Measurements from ENCODE around the gene BEST3.
"Not testable (repeated sequence)": the region's sequence is repeated elsewhere in the genome, so short reads cannot be mapped to it uniquely, and the experiment has no call there.

BEST3 gene

GRCh38 chr12:69613351-69613750 is 85.8 kb downstream of the BEST3 start:
- no peaks in the 10 kb centered on the region for H3K27me3 ChIP-seq (ENCODE audit: insufficient read depth, low read length)
- H3K27ac ChIP-seq (ENCODE audit: low read length) = no peak overlapping the region
- H3K9me3 ChIP-seq (ENCODE audit: insufficient read depth, low read depth, low read length) = no peaks in the 10 kb centered on the region
- no peak overlapping the region for H3K4me3 ChIP-seq (ENCODE audit: low read length)
- H3K4me1 ChIP-seq (ENCODE audit: insufficient read depth, low read length) = no peaks in the 10 kb centered on the region
- no peak overlapping the region for H3K9ac ChIP-seq (ENCODE audit: low read depth, low read length)
- no peaks in the 10 kb centered on the region for H3K36me3 ChIP-seq (ENCODE audit: insufficient read depth, low read depth, low read length)

GRCh38 chr12:69610729-69611128 is 88.4 kb downstream of the BEST3 start, which contains the start of gene LRRC10:
LRRC10 (minus strand) TSS chr12:69610907; CDS start chr12:69610838, 69 bp downstream.
- Histone ChIP-seq H3K27me3 (ENCODE audit: insufficient read depth, low read length) (no peaks in the 10 kb centered on the region), H3K27ac (ENCODE audit: low read length) (no peak within 1 kb of the TSS), H3K9ac (ENCODE audit: low read depth, low read length) (no peak within 1 kb of the TSS), H3K9me3 (ENCODE audit: insufficient read depth, low read depth, low read length) (no peaks in the 10 kb centered on the region), H3K4me3 (ENCODE audit: low read length) (no peak within 1 kb of the TSS), H3K36me3 (ENCODE audit: insufficient read depth, low read depth, low read length) (no peaks in the 10 kb centered on the region), H3K4me1 (ENCODE audit: insufficient read depth, low read length) (no peaks in the 10 kb centered on the region)

- no peak overlapping the region for H3K9ac ChIP-seq (ENCODE audit: low read depth, low read length)
- no peak overlapping the region for H3K4me3 ChIP-seq (ENCODE audit: low read length)
- no peaks in the 10 kb centered on the region for H3K9me3 ChIP-seq (ENCODE audit: insufficient read depth, low read depth, low read length)
- no peaks in the 10 kb centered on the region for H3K4me1 ChIP-seq (ENCODE audit: insufficient read depth, low read length)
- H3K36me3 ChIP-seq (ENCODE audit: insufficient read depth, low read depth, low read length) = no peaks in the 10 kb centered on the region
- no peak overlapping the region for H3K27ac ChIP-seq (ENCODE audit: low read length)
- no peaks in the 10 kb centered on the region for H3K27me3 ChIP-seq (ENCODE audit: insufficient read depth, low read length)
Observed at GRCh38 chr12:69610126-69610525, 89.0 kb downstream of the BEST3 start.

GRCh38 chr12:69608114-69608513 is 91.0 kb downstream of the BEST3 start:
- Histone ChIP-seq H3K27ac (ENCODE audit: low read length) (no peak overlapping the region), H3K9me3 (ENCODE audit: insufficient read depth, low read depth, low read length) (no peaks in the 10 kb centered on the region), H3K4me3 (ENCODE audit: low read length) (no peak overlapping the region), H3K27me3 (ENCODE audit: insufficient read depth, low read length) (no peaks in the 10 kb centered on the region), H3K4me1 (ENCODE audit: insufficient read depth, low read length) (no peaks in the 10 kb centered on the region), H3K9ac (ENCODE audit: low read depth, low read length) (no peak overlapping the region), H3K36me3 (ENCODE audit: insufficient read depth, low read depth, low read length) (peaks cover 5% of the 10 kb centered on the region)

- not testable (repeated sequence) for H3K4me1 ChIP-seq (ENCODE audit: insufficient read depth, low read length); H3K4me3 ChIP-seq (ENCODE audit: low read length); H3K27ac ChIP-seq (ENCODE audit: low read length); H3K27me3 ChIP-seq (ENCODE audit: insufficient read depth, low read length); H3K9me3 ChIP-seq (ENCODE audit: insufficient read depth, low read depth, low read length); H3K9ac ChIP-seq (ENCODE audit: low read depth, low read length)
- H3K36me3 ChIP-seq (ENCODE audit: insufficient read depth, low read depth, low read length) = peaks cover 43% of the 10 kb centered on the region
Observed at GRCh38 chr12:69604275-69604674, 94.8 kb downstream of the BEST3 start.

Measured in iPS-20b (cell line).